Suprapubic skin (tissue), 3 donors: ENCODE data around the gene FAM83F.

ENCODE experiments used
- CTCF ChIP-seq, 2 donors: fragments of 200-600 bp in 1 of 2; fragments of 450-650 bp in 1 of 2; sonication (generic) in 1 of 2; IDR thresholded peaks; one replicate each; pipeline ENCODE4 v1.5.1; 2016 to 2019; ENCODE audit warnings: antibody characterized with exemption in 2 of 2, mild to moderate bottlenecking in 1 of 2, moderate library complexity in 1 of 2
- EP300 ChIP-seq: sonication (generic); formaldehyde crosslinking; IDR thresholded peaks from one replicate; pipeline ENCODE4 v1.6.1; 2017; ENCODE audit warnings: antibody characterized with exemption

GRCh38 chr22:40082184-40082583, 87.4 kb downstream of the FAM83F start:
- no peak for TF ChIP-seq CTCF (IDR thresholded peaks at IDR 0.05)
- no peak for TF ChIP-seq EP300
